Measurements from ENCODE around the gene FBXL3. TPM values are rescaled to one million over a fixed set of nuclear protein-coding genes. Genes with fewer than 3 reads are reported as not detected.

Gene FBXL3
- total and polyA plus RNA-seq, 2 experiments from 2014 or later: 5.0 to 14.6 TPM

Other genes starting within 250 kb of the FBXL3 start
- 10.1 and 12.0 TPM in 2 replicates for gene KCTD12, start 140.8 kb downstream of the FBXL3 start, total RNA-seq (2014; rRNA removed; shearing (Covaris generic))
- gene KCTD12, start 140.8 kb downstream of the FBXL3 start, polyA plus RNA-seq (2016; fragmentation: Nextera tagmentation; extraction: Ambion mirVana): 2.9 and 3.3 TPM in 2 replicates
- gene ACOD1, start 78.6 kb downstream of the FBXL3 start, total RNA-seq (2014; rRNA removed; shearing (Covaris generic)): not detected in 2 replicates
- not detected in 2 replicates for gene ACOD1, start 78.6 kb downstream of the FBXL3 start, polyA plus RNA-seq (2016; fragmentation: Nextera tagmentation; extraction: Ambion mirVana)
- 8.0 and 9.5 TPM in 2 replicates for gene CLN5, start 35.1 kb downstream of the FBXL3 start, total RNA-seq (2014; rRNA removed; shearing (Covaris generic))
- gene CLN5, start 35.1 kb downstream of the FBXL3 start, polyA plus RNA-seq (2016; fragmentation: Nextera tagmentation; extraction: Ambion mirVana): 5.2 and 6.5 TPM in 2 replicates